SW480 (cell line): ENCODE measurements around the gene HSP90AA1.
"Not testable (repeated sequence)": the region's sequence is repeated elsewhere in the genome, so short reads cannot be mapped to it uniquely, and the experiment has no call there.

Source experiments
- DNase-seq: peaks from one replicate; pipeline ENCODE4 v3.0.0-alpha.2; 2016; ENCODE audit warnings: low spot score

Gene HSP90AA1

DNA sequence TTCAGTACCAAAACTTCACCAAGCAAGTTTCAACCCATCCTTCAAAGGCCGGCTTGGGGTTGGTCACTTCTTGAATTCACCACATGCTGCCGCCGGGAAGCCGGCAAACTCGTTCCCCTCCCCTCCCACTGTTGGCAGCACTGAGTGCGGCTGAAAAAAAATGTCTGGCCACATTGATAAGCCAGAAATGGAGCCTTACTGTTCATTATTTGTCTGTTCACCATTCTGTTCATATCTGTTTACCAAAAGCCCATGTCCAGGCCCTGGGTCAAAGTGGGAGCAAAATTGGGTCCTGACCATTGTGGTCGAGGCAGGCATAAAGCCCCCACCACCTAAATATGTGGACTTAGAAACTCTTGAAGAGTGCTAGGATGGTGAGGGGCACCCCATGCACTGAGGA, 7.3 kb upstream of the HSP90AA1 start:
- DNase-seq = no peak

DNA sequence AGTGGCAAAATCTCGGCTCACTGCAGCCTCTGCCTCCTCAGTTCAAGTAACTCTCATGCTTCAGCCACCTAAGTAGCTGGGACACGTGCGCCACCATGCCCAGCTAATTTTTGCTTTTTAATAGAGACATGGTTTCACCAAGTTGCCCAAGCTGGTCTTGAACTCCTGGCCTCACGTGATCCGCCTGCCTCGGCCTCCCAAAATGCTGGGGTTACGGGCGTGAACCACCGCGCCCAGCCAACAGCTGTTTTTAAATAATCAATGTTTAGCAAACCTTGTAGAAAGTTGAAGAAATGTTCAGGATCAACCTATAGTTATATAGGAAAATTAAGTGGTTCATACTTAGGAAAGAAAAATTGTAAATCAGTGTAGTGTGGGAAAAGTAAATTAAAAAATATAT, 6.0 kb upstream of the HSP90AA1 start:
- DNase-seq = no peak

DNA sequence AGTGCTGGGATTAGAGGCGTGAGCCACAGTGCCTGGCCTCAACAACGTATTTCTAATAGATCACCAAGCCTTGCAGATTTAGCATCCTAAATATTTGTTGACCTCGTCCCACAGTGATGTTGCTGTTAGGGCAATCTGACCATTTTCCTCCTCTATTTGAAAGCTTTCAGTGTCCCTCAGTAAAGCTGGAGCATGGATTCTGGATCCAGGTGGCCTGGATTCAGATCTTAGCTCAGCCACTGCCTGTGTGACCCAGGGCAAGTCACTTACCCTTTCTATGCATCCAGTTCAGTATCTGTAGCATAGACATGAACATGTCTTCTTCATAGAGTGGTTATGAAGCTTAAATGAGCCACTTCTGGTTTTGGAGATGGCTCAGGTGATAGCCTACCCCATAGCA, 3.9 kb upstream of the HSP90AA1 start:
- DNase-seq = no peak

DNA sequence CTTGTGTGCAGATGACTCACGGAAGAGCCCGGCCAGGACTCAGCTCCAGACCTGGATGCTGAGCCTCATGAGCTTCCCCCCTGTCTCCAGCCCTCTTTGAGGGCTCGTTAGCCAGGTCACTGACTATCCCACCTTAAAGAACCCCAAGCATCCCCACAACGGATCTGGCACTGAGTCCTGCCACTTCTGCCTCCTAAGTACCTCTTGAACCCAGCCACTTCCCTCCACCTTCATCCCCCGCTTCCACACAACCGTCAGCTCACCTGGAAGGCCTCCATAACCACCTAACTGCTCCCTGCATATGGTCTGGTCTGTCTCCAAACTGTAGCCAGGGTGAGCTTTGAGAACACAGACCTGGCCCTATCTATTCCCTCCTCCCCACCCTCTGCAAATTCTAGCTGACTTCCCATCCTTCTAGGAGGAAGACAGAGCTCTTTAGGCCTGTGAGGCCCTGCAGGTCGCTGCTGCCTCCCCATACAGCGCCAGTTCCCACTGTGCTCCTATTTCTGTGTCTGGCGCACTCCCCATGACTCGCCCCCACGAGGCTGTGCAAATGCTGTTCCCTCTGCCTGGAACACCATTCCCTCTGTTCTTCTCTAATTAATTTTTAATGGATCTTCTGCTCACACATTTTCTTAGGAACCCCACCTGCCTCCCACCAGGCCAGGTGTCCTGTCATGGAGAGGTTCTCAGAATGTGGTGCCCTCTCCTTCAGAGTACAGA, 2.9 kb upstream of the HSP90AA1 start:
- no peak for DNase-seq

DNA sequence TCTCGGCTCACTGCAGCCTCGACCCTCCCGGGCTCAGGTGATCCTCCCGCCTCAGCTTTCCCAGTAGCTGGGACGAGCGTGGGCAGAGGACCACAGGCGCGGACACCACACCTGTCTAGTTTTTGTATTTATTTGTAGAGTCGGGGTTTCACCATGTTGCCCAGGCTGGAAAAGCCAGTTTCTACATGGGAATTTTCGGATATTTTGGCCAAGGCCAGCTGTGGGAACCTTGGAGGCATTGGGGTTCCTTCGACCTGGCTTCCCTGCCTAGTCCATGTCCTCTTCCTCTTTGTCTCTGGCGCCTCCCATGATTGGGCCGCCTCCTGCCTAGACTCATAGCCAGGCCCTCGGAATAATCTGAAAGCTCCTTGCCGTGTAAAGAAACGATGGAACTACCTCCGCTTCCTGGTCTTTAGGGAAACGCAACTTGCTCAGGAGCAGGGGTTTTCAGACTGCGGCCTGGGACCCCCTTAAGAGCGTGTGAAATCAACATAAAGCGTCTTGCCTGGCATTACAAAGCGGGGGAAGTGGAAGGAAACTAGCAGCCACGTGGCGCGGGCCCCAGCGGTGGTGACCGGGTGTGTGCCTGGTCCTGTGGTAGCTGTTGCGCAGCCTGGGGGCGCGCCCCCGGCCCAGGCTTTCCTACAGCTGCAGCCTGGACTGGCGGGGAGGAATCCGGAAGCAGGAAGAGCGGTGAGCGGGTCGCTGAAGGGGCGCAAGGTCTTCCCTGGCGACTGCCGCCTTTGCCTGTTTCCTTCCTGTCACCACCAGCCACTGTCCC, 1.4 kb upstream of the HSP90AA1 start:
- no peak for DNase-seq

DNA sequence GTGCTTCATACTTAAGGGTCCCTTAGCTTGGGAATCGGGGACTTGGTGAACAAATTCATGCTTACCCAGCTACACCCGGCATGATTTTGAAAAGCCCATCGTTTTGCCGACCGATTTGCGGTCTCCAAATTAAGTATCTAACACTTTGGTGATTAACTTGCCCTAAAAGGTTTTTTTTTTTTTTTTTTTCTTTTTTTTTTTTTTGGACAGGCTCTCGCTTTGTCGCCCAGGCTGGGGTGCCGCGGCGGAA, 843 bp upstream of the HSP90AA1 start:
- DNase-seq = no peak

DNA sequence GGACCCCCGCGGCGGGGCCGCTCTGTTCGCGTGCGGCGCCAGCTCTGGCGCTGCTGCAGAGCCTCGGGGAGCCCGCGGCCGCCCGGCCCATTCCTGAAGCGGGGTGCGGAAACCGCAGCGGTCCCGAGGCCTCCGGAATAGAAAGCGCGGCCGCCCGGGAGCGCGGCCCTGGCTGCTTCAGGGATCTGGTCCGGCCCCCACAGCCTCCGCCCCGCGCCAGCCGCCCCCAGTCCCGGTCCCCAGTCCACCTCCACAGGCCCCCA, 204 bp downstream of the HSP90AA1 start:
- DNase-seq = no peak

DNA sequence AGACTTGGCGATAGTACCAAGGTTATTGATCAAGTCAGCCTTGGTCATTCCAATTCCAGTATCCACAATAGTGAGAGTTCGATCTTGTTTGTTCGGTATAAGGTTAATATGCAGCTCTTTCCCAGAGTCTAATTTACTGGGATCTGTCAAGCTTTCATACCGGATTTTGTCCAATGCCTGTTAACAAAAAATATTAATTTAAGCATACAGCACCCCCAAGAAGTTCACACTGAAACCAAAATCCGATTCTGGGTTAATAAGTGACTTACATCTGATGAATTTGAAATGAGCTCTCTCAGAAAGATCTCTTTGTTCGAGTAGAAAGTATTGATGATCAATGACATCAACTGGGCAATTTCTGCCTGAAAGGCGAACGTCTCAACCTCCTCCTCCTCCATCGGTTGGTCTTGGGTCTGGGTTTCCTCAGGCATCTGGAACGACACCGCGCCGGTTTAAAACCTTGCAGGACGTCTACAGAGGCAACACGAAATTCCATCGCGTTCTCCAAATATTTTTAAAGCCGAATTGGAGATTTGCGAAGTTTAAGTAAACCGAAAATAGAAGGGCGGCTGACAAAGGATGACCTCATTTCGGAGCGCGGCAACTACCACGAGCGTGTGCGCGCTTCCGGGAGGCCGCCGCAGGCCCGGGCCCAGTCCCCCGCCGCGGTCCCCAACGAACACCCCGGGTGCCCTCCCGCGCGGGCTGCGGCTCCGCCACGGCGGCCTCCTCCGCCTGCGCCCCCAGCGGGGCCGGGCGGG, 716 bp downstream of the HSP90AA1 start:
- DNase-seq = peak; percentile 53

DNA sequence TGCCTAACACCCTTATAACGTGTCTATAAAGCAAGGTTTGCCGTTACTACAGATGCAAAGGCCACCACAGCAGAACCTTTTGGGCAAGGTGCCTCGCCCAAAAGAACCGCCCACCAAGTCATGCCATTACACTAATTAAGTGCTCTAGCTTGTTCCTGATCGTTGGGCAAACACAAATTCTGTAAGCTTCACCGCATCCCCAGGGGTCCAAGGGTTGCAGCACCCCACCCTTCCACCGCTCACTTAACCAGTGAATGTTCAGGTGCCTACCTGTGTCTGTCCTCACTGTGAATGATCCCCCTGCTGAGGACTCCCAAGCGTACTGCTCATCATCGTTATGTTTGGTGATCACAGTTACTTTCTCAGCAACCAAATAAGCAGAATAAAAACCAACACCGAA, 1.4 kb downstream of the HSP90AA1 start:
- DNase-seq = no peak

DNA sequence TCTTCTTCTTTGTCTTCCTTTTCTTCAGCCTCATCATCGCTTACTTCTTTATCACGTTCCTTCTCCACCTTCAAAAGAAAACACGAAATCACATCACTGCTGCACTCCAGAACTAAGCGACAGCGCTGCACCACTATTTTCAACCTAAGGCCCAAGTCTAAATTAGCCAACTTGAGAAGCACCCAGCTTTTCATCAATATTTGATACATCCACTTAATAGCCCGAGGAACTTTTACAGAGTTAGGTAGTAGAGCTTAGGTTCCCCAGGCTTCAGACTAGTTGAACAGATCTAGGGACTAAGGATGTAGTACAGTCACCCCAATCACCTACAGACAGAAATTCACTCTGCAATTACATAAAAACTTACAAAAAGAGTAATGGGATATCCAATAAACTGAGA, 1.9 kb downstream of the HSP90AA1 start:
- no peak for DNase-seq

DNA sequence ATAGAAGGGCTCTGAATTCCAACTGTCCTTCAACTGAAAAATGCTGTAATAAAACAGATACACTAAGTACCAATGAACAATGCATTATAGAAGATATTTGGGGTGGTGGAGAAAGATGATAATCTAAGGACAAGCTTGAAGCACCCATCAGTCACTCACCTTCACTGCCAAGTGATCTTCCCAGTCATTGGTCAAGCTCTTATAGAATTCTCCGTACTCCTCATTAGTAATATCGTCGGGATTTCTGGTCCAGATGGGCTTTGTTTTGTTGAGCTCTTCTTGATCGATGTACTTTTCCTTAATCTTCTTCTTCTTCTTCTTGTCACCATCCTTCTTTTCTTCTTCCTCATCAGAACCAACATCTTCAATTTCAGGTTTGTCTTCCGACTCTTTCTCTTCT, 2.3 kb downstream of the HSP90AA1 start:
- DNase-seq = not testable (repeated sequence)

DNA sequence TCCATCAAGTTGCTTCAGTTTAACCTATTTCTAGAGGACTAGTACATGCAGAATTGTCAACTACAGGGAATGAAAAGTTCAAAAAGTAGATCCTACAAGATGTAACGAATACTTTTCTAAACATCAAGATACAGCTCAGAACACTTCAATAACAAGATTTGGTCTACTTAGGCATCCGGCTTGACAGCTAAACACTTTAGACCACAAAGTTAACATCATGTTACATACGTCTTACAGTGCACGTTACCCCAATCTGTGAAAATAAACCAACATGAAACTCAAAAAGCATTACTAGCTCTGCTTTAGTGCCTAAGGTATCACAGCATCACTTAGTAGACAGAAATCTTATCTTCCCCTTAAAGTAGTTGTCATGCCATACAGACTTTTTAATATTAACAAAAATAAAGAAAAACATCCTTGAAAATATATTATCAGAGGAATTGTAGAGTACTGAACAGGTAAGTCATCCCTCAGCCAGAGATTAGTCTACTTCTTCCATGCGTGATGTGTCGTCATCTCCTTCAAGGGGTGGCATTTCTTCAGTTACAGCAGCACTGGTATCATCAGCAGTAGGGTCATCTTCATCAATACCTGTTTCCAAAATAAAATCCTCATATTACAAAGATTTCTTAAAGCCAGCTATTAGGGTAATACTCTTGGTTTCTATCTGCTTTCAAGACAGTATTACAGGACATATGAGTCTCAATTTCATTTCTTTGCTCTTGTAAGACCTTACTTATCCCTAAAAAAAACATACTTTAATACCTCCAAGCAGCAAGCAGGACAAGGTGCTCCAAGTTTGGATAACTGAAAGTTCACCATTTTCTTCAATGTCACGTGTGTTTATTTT, 5.4 kb downstream of the HSP90AA1 start:
- DNase-seq = no peak

DNA sequence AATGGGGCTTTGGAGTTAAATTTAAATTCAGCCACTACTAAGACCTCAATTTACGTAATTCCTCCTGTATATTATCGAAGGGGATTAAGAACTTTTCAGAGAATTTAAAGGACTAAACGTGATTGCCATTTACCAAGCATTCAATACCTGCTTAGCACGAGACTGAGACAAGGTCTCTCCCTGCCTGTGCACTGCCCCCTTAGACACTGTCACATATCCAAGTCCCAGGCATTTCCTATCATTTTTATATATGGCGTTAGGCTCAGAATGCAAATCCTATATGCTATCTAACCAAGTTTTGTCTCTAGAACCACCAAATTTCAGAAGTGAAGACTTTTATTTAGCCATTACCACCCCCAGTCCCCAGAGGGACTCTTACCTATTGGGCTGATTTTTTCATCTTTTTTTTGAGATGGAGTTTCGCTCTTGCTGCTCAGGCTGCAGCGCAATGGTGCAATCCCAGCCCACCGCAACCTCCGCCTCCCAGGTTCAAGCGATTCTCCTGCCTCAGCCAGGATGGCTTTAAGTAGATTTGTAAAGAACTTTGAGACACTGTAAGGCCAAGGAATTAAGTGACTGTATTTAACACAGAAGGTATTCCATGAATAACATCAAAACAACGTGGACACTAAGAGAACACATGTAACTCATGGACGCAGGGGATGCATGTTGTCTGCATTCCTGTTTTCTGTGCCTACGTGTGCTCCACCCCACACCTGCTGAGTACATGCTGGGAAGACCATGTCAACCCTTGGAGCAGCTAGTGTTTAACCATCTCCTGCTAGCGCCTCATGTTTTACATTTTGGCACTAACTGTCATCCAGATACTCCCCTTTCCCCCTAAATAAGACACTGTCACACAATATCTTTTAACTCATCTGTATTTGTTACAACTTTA, 6.4 kb downstream of the HSP90AA1 start:
- DNase-seq = no peak

DNA sequence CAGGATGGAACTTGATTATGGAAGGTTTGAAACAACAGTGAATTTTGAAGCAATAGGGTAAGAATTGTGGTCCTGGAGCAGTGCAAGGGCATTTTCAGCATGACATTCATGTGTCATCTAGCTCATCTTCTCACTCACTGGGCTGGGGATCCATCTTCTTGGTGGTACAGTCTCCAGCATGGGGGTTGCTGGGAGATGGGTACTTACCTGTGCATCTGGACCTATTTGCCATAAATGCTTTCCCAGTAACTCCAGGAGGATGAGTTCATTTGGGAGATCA, 7.2 kb downstream of the HSP90AA1 start:
- no peak for DNase-seq

DNA sequence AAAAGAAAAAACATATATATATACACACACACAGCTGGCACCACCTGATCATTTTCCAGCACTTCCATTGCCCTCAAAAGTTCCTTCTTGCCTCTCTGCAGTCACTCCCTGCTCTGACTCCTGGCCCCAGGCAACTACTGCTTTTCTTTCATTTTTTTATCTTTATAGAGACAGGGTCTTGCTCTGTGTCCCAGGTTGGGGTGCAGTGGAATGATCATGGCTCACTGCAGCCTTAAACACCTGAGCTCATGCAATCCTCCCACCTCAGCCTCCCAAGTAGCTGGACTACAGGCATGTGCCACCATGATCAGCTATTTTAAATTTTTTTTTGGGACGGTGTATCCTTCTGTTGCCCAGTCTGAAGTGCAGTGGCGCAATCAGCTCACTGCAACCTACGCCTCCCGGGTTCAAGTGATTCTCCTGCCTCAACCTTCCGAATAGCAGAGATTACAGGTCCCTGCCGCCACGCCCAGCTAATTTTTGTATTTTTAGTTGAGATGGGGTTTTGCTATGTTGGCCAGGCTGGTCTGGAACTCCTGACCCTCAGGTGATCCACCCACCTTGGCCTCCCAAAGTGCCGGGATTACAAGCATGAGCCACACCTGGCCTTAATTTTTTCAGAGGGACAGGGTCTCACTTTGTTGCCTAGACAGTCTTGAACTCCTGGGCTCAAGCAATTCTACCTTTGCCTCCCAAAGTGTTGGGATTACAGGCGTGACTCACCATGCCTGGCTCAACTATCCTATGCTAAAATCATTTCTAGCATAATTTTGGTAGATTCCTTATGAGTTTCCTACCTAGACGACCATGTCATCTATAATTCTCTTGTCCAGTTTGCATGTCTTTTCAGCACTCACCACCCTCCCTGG, 7.8 kb downstream of the HSP90AA1 start:
- no peak for DNase-seq

DNA sequence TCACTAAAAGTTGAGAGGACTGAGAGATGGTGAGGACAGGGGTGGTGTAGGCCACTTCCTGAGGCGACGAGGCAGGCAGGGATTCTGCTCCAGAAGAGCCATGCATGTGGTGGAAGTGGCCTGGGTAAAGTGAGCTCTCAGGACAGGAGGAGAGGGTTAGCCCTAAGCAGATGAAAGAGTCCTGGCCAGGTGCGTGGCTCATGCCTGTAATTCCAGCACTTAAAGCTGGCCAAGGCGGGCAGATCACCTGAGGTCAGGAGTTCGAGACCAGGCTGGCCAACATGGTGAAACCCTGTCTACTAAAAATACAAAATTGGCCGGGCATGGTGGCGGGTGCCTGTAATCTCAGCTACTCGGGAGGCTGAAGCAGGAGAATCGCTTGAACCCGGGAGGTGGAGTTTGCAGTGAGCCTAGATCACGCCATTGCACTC, 8.5 kb downstream of the HSP90AA1 start:
- DNase-seq = not testable (repeated sequence)

DNA sequence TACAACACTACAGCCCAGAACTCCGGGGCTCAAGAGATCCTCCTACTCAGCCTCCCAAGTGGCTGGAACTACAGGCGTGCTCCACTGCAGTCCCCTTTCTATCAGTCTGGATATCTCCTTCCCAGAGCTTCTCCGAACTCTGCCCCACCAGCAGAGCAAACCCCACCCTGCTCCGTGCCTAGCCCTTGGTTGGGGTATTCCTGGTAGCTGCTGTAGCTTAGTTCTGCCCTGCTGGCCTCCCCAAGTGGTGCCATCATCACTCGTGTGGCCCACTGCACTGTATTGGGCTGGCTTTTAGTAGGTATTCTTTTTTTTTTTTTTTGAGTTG, 9.5 kb downstream of the HSP90AA1 start:
- no peak for DNase-seq

DNA sequence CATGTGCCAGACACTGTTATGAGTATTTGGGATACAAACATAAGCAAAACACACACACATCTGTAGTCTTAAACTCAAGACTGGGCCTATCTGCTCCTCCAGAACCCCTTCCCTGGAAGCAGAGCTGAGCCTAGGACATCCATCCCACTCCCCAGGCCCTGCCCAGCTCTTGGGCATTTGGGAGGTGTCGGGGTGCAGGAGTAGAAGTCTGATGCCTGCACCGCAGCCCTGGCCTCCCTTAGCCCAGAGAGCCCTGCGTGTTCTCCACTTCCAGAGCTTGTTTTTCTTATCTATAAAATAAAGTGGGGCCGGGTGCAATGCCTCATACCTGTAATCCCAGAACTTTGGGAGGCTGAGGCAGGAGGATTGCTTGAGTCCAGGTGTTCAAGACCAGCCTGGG, 11.7 kb downstream of the HSP90AA1 start:
- DNase-seq = no peak

DNA sequence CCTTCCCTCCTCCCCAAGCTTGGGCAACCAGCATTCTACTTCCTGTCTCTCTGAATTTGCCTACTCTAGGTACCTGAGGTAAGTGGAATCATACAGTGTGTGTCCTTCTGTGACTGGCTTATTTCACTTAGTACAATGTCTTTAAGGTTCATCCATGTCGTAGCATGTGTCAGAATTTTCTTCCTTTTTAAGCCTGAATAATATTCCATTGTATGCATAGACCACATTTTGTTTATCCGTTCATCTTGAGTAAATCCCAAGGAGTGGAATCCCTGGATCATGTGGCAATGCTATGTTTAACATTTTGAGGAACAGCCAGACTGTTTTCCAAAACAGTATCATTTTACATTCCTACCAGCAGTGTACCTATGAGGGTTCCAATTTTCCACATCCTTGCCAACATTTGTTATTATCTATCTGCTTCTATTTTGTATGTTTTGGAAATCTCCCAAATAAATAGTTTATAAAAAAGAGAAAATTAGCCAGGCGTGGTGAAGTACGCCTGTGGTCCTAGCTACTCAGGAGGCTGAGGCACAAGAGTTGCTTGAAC, 12.4 kb downstream of the HSP90AA1 start:
- no peak for DNase-seq

DNA sequence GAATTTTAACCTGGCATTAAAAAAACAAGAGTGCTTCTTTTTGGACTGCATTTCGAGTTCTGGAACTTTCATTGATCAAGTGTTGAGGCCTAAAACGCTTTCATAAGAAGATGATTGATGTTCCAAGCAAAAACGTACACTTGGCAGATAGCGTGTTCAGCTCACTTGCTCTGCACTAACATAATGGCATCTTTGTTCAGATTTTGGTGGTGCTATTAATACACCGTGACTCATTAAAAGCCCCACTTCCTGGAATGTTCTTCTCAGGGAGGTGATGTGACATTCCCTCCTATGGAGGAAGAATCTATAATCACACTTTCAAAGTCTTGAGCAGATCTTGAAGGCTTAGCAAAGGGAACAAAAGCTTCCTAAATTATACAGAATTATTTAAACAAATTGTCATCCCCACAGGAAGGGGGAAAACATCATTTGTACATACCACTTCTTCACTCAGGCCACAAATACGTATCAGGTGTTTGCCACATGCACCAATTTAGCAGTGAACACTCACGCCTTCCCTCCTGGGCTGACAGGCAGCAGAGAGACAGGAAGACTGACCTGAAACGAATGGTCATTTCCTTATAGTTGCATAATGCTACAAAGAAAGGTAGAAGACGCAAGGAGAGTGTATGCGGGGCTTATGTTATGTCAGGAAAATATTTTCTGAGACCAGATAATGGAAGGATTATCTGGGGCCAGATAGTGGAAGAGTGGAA, 15.4 kb downstream of the HSP90AA1 start:
- peak; percentile 98 for DNase-seq
